HG02759 (cell line): ENCODE measurements around the gene CYS1.

ENCODE experiments used
- ATAC-seq: cut with Tn5 transposase; IDR thresholded peaks from one replicate; pipeline ENCODE4 v1.9.1; 2021; ENCODE audit warnings: mild to moderate bottlenecking, moderate library complexity; ENCODE audit not compliant: unreplicated experiment

Gene CYS1

GRCh38 chr2:10073706-10074105 is 6.5 kb downstream of the CYS1 start:
- ATAC-seq = no peak

GRCh38 chr2:10072656-10073480 is 7.3 kb downstream of the CYS1 start:
- peak; percentile 89 for ATAC-seq

- ATAC-seq = no peak
Observed at GRCh38 chr2:10071595-10071994, 8.6 kb downstream of the CYS1 start.

GRCh38 chr2:10071176-10071575 is 9.0 kb downstream of the CYS1 start:
- no peak for ATAC-seq

- ATAC-seq = no peak
Observed at GRCh38 chr2:10067881-10068280, 12.3 kb downstream of the CYS1 start.

GRCh38 chr2:10067330-10067729 is 12.9 kb downstream of the CYS1 start:
- no peak for ATAC-seq

GRCh38 chr2:10065773-10066055 is 14.5 kb downstream of the CYS1 start:
- no peak for ATAC-seq

- ATAC-seq = no peak
Observed at GRCh38 chr2:10064932-10065772, 15.1 kb downstream of the CYS1 start.

- ATAC-seq = no peak
Observed at GRCh38 chr2:10063566-10063965, 16.6 kb downstream of the CYS1 start.

- ATAC-seq = no peak
Observed at GRCh38 chr2:10062931-10063365, 17.3 kb downstream of the CYS1 start.

GRCh38 chr2:10061221-10061925 is 18.8 kb downstream of the CYS1 start:
- ATAC-seq = no peak

- no peak for ATAC-seq
Observed at GRCh38 chr2:10059552-10060335, 20.5 kb downstream of the CYS1 start.

GRCh38 chr2:10059016-10059351 is 21.2 kb downstream of the CYS1 start:
- ATAC-seq = no peak

- ATAC-seq = no peak
Observed at GRCh38 chr2:10058251-10059015, 21.8 kb downstream of the CYS1 start.

- ATAC-seq = peak; percentile 55
Observed at GRCh38 chr2:10057231-10058107, 22.7 kb downstream of the CYS1 start.

GRCh38 chr2:10056439-10056838 is 23.8 kb downstream of the CYS1 start:
- no peak for ATAC-seq

- ATAC-seq = no peak
Observed at GRCh38 chr2:10054976-10055375, 25.2 kb downstream of the CYS1 start.

- ATAC-seq = no peak
Observed at GRCh38 chr2:10054424-10054823, 25.8 kb downstream of the CYS1 start.

GRCh38 chr2:10053351-10053750 is 26.9 kb downstream of the CYS1 start:
- ATAC-seq = no peak
